Cardiac fibroblast (primary cell): Measurements from ENCODE around the gene EEPD1.

ENCODE experiments used
- DNase-seq, 2 donors: peaks; one replicate each; pipeline versions ENCODE4 v3.0.0 to v3.0.0-alpha.2; 2010; ENCODE audit warnings: low read depth in 2 of 2
- H3K4me3 ChIP-seq, 2 donors: replicated peaks in 1 of 2; 1 replicate in 1 of 2; 2 replicates in 1 of 2; pipeline ENCODE4 v1.5.1; 2011; ENCODE audit warnings: low read depth in 2 of 2, low read length in 2 of 2, mild to moderate bottlenecking in 2 of 2, moderate library complexity in 1 of 2
- TF ChIP-seq, protein P1 (sequence below): IDR thresholded peaks from one replicate; pipeline ENCODE4 v1.5.1; 2011; ENCODE audit warnings: low read depth, mild to moderate bottlenecking, low read length, inconsistent platforms

EEPD1 gene

DNA sequence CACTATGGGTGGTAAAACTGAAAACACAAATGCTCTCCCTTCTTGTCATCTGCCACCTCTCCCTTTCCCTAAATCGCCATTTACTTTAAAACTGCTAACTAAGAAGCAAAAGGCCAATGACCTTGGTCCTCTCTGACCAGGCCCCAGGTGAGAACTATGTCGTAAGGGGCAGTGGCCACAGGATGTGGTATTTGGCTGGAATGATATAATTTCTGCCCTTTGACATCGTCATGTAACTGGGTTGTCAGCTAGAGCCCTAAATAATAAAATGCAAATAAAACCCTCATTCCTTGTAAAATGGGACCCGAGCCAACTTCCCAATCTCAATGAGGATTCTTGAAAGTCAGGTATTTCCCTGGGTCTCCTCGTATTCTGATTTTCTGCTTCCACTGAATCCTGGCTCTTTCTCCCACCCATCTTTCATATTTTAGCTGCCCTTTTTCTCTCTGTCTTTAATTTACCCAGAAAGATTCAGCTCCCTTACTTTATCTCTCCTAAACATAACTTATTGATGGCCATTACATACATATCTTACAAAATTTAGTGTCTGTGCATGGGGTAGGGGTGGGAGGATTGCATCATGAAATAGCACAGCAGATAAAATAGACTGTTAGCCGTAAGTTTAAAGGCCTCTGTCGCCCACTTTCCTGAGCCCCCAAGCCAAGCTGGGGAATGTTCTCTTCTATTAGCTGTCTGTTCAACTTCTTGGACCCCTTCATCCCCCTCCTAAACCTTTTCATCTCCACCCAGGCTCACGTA lies 3.2 kb upstream of the EEPD1 start:
- H3K4me3 ChIP-seq: no peak overlapping the region
- TF ChIP-seq, protein P1, sequence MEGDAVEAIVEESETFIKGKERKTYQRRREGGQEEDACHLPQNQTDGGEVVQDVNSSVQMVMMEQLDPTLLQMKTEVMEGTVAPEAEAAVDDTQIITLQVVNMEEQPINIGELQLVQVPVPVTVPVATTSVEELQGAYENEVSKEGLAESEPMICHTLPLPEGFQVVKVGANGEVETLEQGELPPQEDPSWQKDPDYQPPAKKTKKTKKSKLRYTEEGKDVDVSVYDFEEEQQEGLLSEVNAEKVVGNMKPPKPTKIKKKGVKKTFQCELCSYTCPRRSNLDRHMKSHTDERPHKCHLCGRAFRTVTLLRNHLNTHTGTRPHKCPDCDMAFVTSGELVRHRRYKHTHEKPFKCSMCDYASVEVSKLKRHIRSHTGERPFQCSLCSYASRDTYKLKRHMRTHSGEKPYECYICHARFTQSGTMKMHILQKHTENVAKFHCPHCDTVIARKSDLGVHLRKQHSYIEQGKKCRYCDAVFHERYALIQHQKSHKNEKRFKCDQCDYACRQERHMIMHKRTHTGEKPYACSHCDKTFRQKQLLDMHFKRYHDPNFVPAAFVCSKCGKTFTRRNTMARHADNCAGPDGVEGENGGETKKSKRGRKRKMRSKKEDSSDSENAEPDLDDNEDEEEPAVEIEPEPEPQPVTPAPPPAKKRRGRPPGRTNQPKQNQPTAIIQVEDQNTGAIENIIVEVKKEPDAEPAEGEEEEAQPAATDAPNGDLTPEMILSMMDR: no peak
- no peak for DNase-seq

GRCh38 chr7:36151921-36152755 lies 916 bp upstream of the EEPD1 start:
- TF ChIP-seq, protein P1: no peak
- H3K4me3 ChIP-seq: peak overlapping the region; percentile 41 to 59
- no peak for DNase-seq

DNA sequence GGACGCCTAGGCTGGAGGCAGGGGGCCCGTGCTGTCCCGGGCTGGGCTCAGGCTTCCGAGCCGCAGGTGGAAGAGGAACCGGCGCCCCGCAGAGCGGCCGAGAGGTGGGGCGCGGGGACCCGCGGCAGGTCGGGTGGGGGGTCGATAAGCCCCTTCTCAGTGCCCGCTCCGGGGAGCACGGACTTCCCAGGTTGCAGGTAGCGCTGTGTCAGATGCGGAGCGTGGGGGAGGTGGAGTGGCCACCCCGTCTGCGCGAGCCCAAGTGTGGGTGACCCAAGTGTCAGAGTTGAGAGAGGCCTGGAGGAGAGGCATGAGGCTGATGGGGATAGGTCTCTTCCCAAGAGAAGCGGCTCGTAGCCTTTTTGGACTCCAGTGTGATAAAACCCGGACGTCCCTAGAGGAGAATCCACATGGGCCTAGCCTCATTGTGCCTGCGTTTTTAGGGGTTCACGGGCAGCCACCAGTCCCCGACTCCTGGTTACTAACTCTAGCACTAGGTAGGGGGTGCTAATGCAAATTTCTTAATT lies 580 bp downstream of the EEPD1 start:
- TF ChIP-seq, protein P1: no peak
- H3K4me3 ChIP-seq: peak overlapping the region; percentile 56 to 59
- no peak for DNase-seq

DNA sequence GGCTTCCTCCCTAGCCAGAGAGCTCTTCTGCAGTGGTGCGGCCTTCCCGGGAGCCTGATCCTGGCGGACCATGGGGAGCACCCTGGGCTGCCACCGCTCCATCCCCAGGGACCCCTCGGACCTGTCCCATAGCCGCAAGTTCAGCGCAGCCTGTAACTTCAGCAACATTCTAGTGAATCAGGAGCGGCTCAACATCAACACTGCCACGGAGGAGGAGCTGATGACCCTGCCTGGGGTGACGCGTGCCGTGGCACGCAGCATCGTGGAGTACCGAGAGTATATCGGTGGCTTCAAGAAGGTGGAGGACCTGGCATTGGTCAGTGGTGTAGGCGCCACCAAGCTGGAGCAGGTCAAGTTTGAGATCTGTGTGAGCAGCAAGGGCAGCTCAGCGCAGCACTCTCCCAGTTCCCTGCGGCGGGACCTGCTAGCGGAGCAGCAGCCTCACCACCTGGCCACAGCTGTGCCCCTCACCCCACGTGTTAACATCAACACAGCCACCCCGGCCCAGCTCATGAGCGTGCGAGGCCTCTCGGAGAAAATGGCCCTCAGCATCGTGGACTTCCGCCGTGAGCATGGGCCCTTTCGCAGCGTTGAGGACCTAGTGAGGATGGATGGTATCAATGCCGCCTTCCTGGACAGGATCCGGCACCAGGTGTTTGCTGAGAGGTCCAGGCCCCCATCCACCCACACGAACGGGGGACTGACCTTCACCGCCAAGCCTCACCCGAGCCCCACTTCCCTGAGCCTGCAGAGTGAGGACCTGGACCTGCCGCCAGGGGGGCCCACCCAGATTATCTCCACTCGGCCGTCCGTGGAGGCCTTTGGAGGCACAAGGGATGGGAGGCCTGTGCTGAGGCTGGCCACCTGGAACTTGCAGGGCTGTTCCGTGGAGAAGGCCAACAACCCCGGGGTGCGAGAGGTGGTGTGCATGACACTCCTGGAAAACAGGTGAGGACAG lies 1.5 kb downstream of the EEPD1 start:
- no peak for DNase-seq
- H3K4me3 ChIP-seq: peak overlapping the region in 1 of 2 donors; percentile 3

DNA sequence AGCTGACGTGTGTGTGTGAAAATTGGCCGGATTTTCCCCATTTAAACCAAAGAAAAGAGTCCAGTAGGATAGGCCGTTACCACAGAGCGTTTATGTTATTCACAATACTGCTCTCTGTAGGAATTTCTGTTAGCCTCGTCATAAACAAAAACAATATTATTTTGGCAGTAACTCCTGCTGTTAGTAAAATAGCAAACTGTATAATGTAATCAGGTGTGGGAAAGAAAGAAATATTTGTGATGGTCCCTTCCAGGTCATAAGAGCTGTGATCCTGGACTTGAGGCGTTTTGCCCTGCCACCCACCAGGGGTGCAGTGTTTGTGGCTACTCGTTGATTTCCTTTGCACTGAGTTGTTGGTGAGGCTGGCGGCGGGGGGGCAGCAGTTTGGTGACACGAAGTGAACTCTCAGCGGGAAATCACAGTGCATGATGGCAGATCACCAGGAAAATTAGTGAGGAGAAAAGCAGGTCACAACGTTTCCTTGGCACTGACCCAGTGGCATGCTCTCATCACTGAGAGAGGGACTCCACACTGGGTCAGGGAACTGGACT lies 2.8 kb downstream of the EEPD1 start:
- no peak overlapping the region for H3K4me3 ChIP-seq
- TF ChIP-seq, protein P1: no peak
- DNase-seq: peak in 1 of 2 donors; percentile 11

More for the DNA sequence above, 1.5 kb downstream of the EEPD1 start:
- TF ChIP-seq, protein P1: no peak
